Stimulated activated CD8-positive, alpha-beta memory T cell treated with anti-CD3 and anti-CD28 coated beads, Interleukin-2, amount 100 ng/mL, for 1 hour (primary cell): ENCODE data around the gene CCDC182.

Experiments used
- DNase-seq, 2 donors: peaks; one replicate each; pipeline ENCODE4 v3.0.0-alpha.2; 2020; ENCODE audit warnings: low read depth in 2 of 2

Gene CCDC182

GRCh38 chr17:57745242-57745641, at the start of gene CCDC182:
CCDC182 (minus strand) TSS chr17:57745299; CDS start chr17:57745272, 27 bp downstream.
- no peak for DNase-seq

DNA sequence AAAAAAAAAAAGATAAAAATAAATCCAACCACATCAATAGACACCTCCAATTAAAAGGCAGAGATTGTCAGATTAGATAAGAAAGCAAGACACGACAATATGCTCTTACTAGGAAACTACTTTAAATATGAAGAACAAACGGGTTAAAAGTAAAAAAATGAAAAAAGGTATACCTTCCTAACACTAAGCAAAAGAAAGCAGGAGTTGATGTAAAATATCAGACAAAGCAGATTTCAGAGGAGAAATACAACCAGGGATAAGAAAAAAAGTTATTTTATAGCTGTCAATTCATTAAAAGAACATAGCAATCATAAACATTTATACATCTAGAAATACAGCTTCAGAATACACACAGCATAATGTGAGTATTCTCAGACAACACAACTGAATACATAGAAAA, 49.7 kb upstream of the CCDC182 start:
- no peak for DNase-seq

- DNase-seq: no peak
Measured at GRCh38 chr17:57788725-57789124, 43.6 kb upstream of the CCDC182 start.

DNA sequence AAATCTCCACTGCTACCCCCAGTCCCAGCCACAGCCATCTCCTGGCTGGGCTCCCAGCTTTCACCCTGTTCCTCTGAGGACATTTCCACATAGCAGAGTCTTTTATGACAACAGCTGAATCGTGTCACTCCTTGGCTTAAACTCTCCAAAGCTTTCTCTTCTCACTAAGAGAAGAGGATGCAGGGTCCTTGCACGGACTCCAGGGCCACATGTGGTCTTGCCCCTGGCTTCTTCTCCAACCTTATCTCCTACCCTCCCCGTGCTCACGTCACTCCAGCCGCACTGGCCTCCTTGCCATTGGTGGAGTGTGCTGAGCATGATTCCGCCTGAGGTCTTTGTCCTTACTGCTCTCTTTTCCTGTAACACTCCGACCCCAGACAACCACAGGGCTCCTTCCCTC, 39.9 kb upstream of the CCDC182 start:
- no peak for DNase-seq

DNA sequence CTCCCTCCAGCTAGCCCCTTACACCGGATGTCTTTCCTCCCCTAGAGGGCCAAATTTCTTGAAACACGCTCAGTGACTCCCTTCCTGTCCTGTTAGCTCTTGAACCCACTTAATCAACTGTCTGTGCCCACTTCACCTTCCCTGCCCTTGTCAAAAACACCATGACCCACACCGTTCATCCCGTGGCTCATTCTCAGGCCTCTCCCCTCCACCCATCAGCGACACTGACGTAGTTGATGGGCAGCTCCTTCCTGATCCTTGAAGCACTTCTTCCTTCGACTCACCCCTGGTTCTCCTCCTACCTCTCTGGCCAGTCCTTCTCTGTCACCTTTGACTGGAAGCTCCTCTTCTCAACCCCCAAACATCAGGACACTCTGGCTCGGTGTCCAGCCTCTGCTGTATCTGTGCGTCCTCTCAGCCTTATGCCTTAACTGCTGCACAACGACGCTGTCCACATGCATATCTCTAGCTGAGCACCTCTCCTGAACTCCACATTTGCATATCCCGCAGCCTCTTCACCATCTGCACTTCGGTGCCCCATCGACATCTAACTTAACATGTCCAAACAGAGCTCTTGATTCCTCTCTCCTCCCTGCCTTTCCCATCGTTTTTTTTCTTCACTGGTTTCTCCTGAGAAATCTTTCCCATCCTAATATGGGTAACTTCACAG, 39.3 kb upstream of the CCDC182 start:
- DNase-seq: no peak

GRCh38 chr17:57783338-57783742, 38.2 kb upstream of the CCDC182 start:
- peak; percentile 44 to 53 for DNase-seq

GRCh38 chr17:57782647-57783337, 37.7 kb upstream of the CCDC182 start:
- no peak for DNase-seq

DNA sequence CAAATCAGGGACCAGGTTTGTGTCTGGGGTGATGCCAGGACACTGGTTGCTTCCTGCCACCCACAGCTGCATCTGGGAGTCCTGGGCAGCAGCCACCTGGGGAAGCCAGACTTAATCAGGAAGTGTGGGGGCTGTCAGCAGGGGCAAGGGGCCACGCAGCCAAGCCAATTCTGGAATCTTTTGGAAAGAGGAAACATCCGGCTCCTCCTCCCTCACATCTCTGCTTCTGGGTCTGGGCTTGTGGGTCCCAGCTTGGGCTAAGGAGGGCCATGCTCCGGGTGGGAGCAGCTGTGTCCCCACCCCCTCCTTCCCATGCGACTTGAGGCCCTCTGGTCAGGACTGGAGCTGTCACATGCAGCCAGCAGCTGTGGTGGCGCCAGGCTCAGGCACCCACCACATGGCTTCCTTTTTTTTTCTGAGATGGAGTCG, 37.0 kb upstream of the CCDC182 start:
- no peak for DNase-seq

DNA sequence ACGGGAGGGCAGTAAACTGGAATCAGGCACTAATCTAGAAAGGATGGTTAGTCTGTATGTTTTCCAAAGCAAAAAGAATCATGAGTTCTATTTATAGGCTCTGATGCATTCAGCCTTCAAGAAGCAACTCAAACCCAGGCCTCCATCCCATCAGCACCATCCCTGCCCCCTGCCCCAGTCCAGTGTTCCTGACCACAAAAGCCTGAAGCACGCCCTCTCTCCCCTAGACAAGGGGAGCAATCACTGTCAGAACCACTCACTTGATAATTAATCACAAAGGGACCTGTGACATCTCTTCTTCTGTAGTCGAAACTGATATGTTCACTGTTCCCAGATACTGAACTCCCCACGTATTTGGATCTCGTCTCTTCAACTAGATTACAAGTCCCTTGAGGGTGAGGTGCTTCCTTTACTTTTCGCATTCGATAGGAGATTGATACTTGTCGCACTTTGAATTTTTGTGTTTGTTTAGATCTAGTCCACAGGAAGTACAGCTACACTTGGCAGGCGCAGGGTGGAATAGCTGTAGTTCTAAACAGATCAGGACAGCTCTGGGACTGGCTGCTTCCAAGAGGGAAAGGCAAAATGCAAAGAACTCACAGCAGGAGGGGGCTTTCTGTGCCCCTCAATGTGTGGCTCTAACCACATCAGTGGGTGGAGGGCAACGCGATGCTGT, 36.4 kb upstream of the CCDC182 start:
- no peak for DNase-seq

- no peak for DNase-seq
Measured at GRCh38 chr17:57779706-57780105, 34.6 kb upstream of the CCDC182 start.

DNA sequence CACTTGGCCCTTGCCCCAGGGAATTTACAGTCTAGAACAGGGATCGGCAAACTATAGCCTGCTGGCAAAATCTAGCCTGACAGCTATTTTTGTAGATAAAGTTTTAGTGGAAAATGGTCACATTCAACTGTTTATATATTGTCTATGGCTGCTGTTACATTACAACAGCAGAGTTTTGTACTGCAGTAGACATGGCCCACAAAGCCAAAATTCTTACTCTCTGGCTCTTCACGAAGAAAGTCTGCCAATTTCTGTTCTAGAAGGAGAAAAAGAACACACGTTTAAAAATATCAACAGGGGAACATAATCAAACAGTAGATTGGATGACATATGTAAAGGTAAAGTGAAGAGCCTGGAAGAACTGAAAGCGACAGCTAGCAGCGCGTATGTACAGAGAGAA, 33.2 kb upstream of the CCDC182 start:
- no peak for DNase-seq

GRCh38 chr17:57776366-57776765, 31.3 kb upstream of the CCDC182 start:
- DNase-seq: no peak

GRCh38 chr17:57774872-57775271, 29.8 kb upstream of the CCDC182 start:
- no peak for DNase-seq

GRCh38 chr17:57773557-57773956, 28.5 kb upstream of the CCDC182 start:
- no peak for DNase-seq

GRCh38 chr17:57772774-57773173, 27.7 kb upstream of the CCDC182 start:
- DNase-seq: no peak

GRCh38 chr17:57767561-57767960, 22.5 kb upstream of the CCDC182 start:
- no peak for DNase-seq

- no peak for DNase-seq
Measured at GRCh38 chr17:57766318-57766943, 21.3 kb upstream of the CCDC182 start.

DNA sequence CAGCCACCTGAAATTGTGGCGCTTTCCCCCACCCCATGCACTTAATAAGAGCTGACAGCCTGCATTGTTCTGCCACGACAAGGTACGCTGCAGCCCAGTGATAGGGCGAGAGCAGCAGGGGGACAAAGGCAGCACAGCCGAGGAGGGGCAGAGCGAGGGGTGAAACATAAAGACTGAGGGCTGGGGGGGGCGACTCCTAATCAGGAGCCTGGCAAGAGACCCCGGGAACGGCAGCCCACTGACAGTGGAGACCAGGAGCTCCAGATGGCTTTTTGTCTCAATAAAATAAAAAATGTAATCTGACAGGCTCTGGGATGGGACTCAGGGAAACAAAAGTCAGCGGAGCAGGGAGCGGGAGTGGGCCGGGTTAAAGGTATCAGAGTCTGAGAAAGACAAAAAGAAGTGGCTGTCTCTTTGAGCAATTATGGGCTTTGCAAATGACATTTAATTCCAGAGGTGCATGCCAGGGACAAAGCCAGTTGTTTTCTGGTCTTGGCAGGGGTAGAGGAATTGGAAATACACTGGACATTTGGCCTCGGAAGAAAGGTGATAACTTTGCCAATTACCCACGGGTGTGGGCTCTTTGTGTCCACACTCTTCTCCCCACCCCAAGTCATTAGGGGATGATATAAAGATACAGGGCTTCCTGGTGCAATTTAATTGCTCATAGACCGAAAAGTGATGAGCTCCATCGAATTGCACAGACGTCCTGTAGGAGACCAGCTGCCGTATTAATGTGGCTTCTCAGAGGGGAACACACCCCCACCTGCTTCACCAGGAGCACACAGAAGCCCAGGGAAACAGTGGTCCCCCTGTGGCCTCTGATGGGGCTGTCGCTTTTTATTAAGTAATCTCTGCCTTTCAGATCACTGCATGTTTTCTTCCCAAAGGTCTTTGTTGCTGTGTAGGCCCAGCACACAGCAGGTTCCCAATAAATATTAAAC, 17.6 kb upstream of the CCDC182 start:
- no peak for DNase-seq

DNA sequence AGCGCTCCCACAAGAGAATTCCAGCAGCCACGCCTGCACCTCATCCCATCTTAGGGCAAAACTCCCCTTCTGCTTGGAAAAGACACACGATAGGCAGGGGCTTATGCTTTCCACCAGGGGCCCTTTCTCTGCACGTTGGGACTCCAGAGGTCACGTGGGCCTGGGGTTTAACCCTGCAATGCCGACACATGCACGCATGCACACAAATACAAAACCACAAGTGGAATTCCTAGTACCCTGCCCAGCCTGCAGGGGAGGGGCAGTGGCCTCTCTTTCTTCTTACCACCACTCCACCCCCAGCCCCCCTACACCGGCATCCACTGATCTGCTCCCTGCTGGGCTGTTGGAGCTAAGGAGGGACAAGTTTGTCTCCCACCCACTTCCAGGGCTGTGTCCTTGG, 16.8 kb upstream of the CCDC182 start:
- DNase-seq: no peak

GRCh38 chr17:57760046-57760445, 14.9 kb upstream of the CCDC182 start:
- DNase-seq: no peak

- DNase-seq: no peak
Measured at GRCh38 chr17:57758654-57759053, 13.6 kb upstream of the CCDC182 start.
